Urothelium cell line (cell line): ENCODE data around the gene RNF152.

Experiments
- DNase-seq: peaks from one replicate; pipeline ENCODE4 v3.0.0; 2011; ENCODE audit warnings: low spot score, mixed read lengths
- FAIRE-seq: peaks from 2 replicates; lab custom pipeline; 2011; peaks lifted over from hg19 to GRCh38; lab: Jason Lieb, UNC

Gene RNF152

GRCh38 chr18:61894751-61895524 lies 2.1 kb upstream of the RNF152 start:
- DNase-seq: no peak
- FAIRE-seq: no peak

- peak; percentile 84 for DNase-seq
Measured at GRCh38 chr18:61893971-61894750, 1.4 kb upstream of the RNF152 start.

GRCh38 chr18:61893309-61893970 lies 633 bp upstream of the RNF152 start:
- FAIRE-seq: no peak
- DNase-seq: peak; percentile 77

More at GRCh38 chr18:61893971-61894750, 1.4 kb upstream of the RNF152 start:
- FAIRE-seq: no peak

DNA sequence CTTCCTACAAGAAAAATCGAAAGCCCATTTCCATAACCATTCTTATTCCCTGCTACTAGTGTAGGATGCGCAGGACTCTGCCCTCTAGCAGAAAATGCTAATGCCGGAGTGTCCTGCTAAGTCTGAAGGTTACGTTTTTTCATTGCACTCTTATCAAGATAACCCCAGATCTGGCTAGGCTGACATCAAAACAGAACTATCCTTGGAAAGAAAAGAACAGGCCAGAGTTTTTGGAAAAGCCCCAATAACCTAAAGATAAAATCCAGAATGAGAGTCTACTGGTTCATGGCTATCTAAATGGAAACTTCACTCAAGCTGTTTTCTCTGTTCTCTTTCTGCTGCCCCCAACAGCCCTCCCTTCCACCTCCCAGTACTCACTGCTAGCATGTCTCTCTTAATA lies 913 bp downstream of the RNF152 start:
- FAIRE-seq (no peak), DNase-seq (no peak)

DNA sequence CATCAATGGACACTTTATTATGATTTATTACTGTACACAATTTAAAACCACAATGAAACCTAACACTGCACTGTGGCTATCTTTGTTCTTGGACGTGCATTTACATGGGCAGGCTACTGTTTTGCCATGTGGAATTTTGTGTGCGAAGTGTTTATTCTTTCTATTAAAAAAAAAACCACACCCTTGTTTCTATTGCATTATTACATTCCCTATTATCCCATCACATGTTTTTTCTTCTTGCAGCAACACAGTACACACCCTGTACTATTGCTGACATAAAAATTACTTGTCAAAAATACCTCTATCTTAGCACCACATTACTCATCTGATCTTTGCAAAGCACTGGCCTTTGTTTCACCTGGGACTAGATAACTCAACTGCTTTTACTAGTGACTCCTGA lies 1.5 kb downstream of the RNF152 start:
- FAIRE-seq: no peak

DNA sequence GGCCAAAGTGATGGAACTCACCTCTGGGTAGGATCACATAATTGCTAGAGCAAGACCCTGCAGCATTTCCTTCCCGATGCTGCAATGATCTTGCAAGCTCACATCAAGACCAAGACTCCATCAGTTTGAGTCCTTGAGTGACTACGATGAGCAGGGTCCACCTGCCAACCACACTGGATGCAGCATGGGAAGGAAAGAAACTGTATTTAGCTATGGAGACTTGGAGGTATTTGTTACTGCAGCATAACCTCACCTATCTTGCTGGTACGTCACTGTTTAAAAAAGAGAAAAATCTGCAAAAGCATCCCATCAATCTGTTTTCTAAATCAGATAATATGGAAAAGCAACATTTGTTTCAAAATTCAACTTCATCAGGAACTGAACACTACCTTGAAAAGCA lies 2.5 kb downstream of the RNF152 start:
- no peak for FAIRE-seq
- no peak for DNase-seq

More for the DNA sequence above, 1.5 kb downstream of the RNF152 start:
- no peak for DNase-seq

- FAIRE-seq (no peak), DNase-seq (no peak)
Measured at GRCh38 chr18:61889541-61889940, 3.3 kb downstream of the RNF152 start.

DNA sequence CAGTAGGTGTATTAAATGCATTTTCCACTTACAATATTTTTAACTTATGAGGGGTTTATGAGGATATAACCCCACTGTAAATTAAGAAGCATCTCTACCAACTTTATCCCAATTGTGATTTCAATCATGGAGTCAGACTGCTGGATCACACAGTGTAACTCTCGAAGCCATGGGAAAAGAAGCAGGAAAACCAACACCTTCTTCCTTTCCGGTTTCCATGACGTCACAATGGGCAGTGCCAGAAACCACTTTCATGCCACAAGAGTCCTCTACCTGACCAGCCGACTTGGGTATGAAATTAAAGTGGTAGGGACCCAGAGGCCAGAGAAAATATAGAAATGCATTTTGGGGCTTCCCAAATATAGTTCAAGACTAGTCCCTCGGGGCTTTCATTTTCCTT lies 4.2 kb downstream of the RNF152 start:
- DNase-seq (no peak), FAIRE-seq (no peak)

DNA sequence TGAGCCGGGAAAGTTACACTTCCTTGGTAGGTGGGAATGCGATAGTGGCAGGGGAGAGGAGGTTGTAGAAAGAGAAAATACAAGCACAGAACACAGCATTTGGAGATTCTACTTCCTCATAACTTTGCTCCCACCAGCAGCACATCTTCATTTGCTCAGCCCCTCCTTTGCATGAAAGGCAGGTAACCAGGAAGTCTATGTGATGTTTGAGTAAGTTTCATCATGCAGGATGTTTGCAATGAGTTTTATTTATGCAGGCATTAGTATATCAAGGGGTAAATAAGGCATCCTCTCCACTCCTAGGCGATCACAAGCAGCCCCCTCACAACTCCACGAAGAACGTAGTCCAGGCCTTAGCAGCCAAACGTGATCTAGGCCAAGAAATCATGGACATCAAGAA lies 5.0 kb downstream of the RNF152 start:
- DNase-seq (no peak), FAIRE-seq (no peak)

DNA sequence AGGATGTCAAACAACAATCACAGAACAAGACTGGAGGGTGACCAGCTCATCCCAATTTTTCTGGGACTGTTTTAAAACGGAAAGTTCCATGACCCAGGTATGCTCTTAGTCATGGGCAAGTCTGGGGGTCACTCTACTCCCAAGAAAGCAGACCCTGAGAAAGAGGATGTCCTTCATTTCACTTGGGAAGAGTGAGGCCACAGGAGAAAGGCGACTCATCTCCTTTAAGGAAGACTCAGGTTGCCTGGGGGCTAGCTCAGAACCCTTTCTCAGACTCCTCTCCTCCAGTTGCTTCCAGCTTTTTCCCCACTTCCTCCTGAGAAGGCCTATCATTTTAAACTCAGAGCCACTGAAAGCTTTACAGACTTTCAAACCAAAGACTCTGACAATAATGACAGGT lies 9.3 kb downstream of the RNF152 start:
- DNase-seq (no peak), FAIRE-seq (no peak)

- FAIRE-seq (no peak), DNase-seq (no peak)
Measured at GRCh38 chr18:61882296-61883004, 10.4 kb downstream of the RNF152 start.

GRCh38 chr18:61876899-61877298 lies 15.9 kb downstream of the RNF152 start:
- DNase-seq (no peak), FAIRE-seq (no peak)

- DNase-seq: no peak
- FAIRE-seq: no peak
Measured at GRCh38 chr18:61870151-61870550, 22.7 kb downstream of the RNF152 start.

- FAIRE-seq: no peak
- no peak for DNase-seq
Measured at GRCh38 chr18:61869636-61870035, 23.2 kb downstream of the RNF152 start.

- FAIRE-seq (no peak), DNase-seq (no peak)
Measured at GRCh38 chr18:61865466-61866175, 27.2 kb downstream of the RNF152 start.

GRCh38 chr18:61861372-61861771 lies 31.4 kb downstream of the RNF152 start:
- DNase-seq (no peak), FAIRE-seq (no peak)

DNA sequence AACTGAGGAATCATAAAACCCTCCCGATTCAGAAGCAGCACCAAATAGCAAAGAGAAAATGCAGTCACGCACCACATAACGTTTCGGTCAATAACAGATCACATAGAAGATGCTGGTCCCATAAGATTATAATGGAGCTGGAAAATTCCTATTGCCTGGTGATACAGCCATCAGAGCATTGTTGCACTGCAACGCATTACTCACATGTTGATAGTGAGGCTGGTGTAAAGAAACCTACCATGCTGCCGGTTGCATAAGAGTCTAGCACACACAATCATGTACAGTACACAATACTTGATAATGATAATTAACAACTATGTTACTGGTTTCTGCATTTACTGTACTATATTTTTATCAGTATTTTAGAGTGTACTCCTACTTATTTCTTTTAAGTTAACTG lies 32.5 kb downstream of the RNF152 start:
- no peak for DNase-seq
- no peak for FAIRE-seq

GRCh38 chr18:61859113-61859512 lies 33.7 kb downstream of the RNF152 start:
- DNase-seq (no peak), FAIRE-seq (no peak)

- DNase-seq (no peak), FAIRE-seq (no peak)
Measured at GRCh38 chr18:61856678-61857077, 36.1 kb downstream of the RNF152 start.
